Activated CD8-positive, alpha-beta memory T cell treated with anti-CD3 and anti-CD28 coated beads for 24 hours (primary cell): ENCODE measurements around the gene CTCFL.
"Not testable (repeated sequence)": the region's sequence is repeated elsewhere in the genome, so short reads cannot be mapped to it uniquely, and the experiment has no call there.

Source experiments
- DNase-seq: peaks from one replicate; pipeline ENCODE4 v3.0.0-alpha.2; 2020

CTCFL gene

GRCh38 chr20:57536771-57537724 lies 12.1 kb upstream of the CTCFL start:
- no peak for DNase-seq

- no peak for DNase-seq
Observed at GRCh38 chr20:57536120-57536708, 11.3 kb upstream of the CTCFL start.

DNA sequence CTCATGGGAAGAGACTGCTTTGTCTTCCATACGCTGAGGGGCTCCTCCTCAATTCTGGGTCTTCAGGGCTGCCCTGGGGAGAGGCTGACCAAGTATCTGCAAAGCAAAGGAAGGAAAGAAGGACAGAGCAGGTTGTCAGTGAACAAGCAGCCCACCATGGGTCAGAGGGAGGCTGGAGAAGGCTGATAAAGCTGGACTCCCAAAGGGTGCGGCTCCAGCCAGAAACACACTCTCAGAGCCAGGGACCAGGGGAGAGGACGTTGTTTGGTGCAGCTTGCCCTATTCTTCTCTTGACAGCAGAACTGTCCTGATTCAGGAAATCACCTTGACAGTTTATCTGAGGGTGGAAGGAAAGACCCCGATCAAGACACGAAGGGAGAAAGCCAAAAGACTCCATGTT lies 10.4 kb upstream of the CTCFL start:
- DNase-seq = no peak

GRCh38 chr20:57532104-57532503 lies 7.2 kb upstream of the CTCFL start:
- DNase-seq = no peak

DNA sequence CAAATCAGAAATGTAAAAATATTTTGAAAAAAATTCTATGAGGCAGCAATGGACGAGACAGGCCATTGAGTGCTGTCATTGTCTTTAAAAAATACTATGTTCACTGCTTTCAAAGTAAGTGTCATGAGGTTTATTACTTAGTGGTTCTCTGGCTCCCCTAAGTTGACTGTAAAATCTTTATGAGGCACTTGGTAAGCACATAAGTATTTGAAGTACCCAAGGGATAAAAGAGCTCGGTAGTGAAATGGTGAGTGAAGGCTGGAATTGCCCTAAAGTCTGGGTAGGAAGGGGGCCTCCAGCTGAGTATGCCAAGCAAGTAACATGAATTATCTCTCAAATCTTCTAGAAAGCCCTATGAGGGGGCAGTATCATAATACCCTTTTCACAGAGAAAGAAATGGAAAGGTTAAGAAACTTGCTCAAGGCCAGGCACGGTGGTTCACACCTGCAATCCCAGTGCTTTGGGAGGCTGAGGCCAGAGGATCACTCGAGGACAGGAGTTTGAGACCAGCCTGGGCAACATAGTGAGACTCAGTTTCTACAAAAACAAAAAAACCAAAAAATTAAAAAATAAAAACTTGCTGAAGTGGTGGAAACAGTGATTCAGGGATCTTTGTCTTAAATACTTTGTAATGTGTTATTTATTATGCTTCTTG lies 5.5 kb upstream of the CTCFL start:
- no peak for DNase-seq

DNA sequence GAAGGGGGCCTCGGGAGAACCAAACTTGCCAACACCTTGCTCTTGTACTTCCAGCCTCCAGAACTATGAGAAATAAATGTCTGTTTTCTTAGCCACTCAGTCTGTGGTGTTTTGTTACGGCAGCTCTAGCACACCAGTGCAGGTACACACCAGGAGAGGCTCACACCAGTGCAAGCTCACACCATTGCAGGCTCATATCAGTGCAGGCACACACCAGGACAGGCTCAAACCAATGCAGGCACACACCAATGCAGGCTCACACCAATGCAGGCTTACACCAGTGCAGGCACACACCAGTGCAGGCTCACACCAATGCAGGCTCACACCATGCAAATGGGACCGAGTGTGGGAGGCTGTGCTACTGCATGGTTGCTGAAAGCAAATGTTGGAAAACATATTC lies 4.9 kb upstream of the CTCFL start:
- no peak for DNase-seq

DNA sequence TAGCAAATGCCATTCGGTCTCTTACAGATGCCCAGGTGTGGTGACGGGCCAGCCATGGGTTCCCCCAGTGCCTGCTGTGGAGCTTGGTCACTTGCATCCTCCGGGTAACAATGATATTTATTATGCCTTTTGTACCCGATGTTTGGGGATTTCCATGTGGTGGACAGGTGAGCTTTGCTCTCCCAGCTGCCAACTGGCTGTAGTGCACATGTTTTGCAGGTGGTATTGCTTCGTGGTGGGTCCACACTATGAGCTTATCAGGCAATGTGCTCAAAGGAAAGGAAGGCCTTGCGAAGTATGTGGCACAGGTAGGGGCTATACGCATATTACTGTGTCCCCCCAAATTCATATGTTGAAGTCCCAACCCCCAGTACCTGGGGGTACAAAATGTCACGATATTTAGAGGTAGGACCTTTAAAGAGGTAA lies 4.2 kb upstream of the CTCFL start:
- DNase-seq = no peak

GRCh38 chr20:57528148-57528547 lies 3.2 kb upstream of the CTCFL start:
- no peak for DNase-seq

GRCh38 chr20:57527728-57528127 lies 2.8 kb upstream of the CTCFL start:
- DNase-seq = no peak

DNA sequence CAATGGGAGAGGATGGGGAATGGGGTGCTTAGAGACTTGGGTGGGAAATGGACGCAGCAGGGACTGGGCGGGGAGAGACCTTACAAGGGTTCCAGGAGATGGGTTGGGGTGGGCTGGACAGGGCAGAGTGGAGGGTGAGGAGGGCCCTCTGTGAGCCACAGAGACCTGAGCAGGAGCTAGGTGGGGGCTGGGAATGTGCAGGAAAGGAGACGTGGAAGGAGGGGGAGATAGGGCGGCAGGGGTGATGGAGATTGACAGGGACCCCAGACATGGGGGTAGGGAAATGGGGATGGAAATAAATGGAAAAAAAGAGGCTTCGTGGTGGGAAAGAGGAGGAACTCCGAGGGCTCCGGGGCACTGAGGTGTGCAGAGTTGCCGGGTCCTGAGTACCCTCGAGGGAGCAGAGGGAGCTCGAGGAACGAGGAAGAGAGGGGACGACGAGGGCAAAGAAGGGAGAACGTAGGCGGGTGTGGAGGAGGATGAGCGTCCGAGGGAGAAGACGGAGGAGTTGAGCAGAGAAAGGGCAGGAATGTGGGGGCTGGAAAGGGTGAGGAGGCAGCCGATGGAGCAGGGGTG lies 2.0 kb upstream of the CTCFL start:
- no peak for DNase-seq

- no peak for DNase-seq
Observed at GRCh38 chr20:57526087-57526884, 1.3 kb upstream of the CTCFL start.

GRCh38 chr20:57525328-57526086 lies 567 bp upstream of the CTCFL start:
- DNase-seq = no peak

GRCh38 chr20:57523782-57524181 lies 1.2 kb downstream of the CTCFL start:
- no peak for DNase-seq

GRCh38 chr20:57522380-57523140 lies 2.4 kb downstream of the CTCFL start:
- DNase-seq = no peak

GRCh38 chr20:57517904-57518303 lies 7.0 kb downstream of the CTCFL start:
- DNase-seq = no peak

GRCh38 chr20:57514273-57514751 lies 10.6 kb downstream of the CTCFL start:
- DNase-seq = no peak

DNA sequence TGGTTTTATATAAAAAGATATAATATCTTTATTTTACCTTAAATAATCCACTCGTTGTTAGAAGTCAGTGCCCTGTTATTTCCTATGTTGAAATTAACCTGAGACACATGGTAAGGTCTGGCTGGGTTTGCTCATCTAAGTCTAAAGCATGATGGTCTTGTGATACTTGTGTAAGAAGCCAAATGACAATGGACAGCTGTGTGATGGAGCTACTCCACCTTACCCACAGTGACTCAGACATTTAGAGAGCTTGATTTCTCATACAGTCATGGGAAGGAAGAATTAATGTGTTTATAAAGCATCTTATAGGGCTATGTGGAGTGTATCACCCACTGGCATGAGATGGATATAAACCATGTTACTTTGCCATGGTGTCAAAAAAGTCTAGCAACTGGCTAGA lies 11.7 kb downstream of the CTCFL start:
- no peak for DNase-seq

- no peak for DNase-seq
Observed at GRCh38 chr20:57512432-57512831, 12.5 kb downstream of the CTCFL start.

DNA sequence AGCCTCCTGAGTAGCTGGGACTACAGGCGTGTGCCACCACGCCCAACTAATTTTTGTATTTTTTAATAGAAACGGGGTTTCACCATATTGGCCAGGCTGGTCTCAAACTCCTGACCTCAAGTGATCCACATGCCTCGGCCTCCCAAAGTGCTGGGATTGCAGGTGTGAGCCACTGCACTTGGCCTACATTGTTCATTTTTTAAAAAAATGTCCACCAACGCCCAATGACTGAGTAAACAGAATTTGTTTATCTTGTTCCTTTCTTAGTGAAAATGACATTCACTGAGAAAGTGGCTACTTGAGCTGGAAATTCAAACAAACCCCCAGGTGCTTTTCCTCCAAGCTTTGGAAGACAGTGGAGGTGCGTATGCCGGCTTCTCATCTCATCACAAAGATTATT lies 13.2 kb downstream of the CTCFL start:
- not testable (repeated sequence) for DNase-seq

DNA sequence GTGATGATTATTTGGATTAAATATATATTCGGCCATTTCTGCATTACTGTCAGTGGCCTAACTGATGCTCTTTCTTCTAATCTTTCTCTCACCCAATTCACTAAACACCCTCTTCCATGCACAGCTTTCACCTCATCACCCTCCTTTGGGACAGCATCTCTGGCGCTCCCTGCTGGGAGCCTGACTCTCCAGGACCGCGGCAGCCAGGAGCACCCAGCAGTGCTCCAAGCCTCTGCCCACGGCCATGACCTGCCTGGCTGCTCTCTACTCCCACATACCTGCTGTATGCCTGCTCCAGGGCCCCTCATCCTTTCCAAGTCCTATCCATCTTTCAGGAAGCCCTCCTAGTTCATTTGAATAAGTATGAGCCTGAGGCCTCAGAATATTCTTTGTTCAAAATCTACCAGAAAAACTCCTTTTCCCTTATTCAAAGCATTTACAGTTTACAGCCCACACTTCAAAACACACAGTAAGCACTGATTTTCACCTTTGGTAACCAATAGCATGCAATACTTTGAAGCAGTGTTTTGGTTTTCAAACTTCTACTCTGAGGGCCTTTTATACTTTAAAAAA lies 15.2 kb downstream of the CTCFL start:
- no peak for DNase-seq

DNA sequence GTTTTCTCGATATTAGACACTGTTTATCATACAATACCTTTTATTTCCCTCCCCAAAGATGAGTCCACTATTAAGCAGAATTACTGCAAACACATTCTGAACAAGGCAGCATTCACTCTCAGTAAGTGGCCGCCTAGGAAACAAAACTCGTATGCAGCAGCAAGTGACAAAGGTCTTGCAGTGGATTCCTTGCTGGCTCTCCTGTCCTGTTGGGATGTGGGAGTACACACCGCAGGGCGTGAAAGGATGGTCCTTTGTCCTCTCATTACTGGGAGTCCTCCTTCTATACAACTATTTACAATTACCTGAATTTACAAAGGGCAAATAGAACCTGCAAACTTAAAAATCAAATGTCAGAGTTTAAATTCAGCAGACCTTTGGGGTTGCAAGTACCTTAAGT lies 16.1 kb downstream of the CTCFL start:
- DNase-seq = no peak
